LNCaP clone FGC (cell line): ENCODE measurements around the gene CPLANE1.
"Not testable (repeated sequence)": the region's sequence is repeated elsewhere in the genome, so short reads cannot be mapped to it uniquely, and the experiment has no call there.

Experiments used
- DNase-seq: peaks from one replicate; pipeline ENCODE4 v3.0.0-alpha.2; 2011; ENCODE audit warnings: low read depth
- H3K4me3 ChIP-seq: 2 replicates; pipeline ENCODE4 v1.5.1; 2011; ENCODE audit warnings: mild to moderate bottlenecking, low read depth, low read length, control low read depth
- CTCF ChIP-seq: IDR thresholded peaks from 2 replicates; pipeline ENCODE4 v1.5.1; 2012; ENCODE audit warnings: mild to moderate bottlenecking; ENCODE audit not compliant: control insufficient read depth, insufficient read depth; ENCODE audit errors: extremely low read depth

Gene CPLANE1

DNA sequence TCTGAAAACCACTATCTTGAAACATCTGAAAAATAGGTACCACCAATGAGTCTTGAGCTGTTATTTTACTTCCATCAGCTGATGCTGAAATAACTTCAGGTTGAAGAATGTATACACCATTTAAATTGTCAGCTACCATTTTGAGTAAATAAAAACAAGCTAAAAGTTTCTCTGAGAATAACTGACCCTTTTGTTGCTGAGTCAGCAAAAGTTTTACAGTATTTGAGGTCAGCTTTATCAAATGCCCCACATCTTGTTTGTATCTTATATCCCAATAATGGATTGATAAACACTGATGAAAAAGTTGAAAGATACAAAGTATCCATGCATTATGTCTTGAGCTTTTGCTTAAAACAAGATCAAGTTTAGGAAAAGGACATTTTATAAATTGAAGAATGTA is 22.8 kb downstream of the CPLANE1 start:
- DNase-seq, result no peak
- no peak overlapping the region for H3K4me3 ChIP-seq
- no peak for TF ChIP-seq CTCF

DNA sequence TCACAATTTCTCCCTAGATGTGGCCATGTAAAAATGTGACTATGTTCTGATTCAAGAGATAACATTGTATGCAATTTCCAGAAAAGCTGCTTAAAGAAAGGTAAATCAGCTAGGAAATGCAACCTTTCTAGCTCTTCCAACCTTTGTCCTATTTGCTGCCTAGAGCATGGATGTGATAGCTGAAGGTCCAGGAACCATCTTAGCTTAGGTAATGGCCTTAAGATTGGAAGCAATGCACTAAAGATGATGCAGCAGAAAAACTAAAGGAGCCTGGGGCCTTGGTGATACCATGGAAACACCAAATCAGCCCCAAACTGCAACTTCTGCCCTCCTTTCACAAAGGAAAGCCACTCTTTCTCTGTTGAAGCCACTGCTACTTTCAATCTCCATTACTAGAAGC is 27.0 kb downstream of the CPLANE1 start:
- no peak overlapping the region for H3K4me3 ChIP-seq
- DNase-seq, result no peak
- TF ChIP-seq CTCF, result no peak

- not testable (repeated sequence) for H3K4me3 ChIP-seq, DNase-seq
Observed at GRCh38 chr5:37220426-37220825, 28.8 kb downstream of the CPLANE1 start.

DNA sequence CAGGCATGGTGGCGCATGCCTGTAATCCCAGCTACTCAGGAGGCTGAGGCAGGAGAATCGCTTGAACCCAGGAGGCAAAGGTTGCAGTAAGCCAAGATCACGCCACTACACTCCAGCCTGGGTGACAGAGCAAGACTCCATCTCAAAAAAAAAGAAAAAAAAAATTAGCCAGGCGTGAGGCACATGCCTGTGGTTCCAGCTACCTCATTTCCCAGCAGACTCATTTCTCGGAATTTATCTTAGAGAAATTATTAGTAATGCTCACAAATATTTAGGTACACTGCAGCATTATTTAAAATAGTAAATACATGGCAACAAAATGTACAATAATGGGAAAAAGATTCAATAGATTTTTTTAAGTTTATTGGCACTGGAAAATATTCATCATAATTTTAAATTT is 29.8 kb downstream of the CPLANE1 start:
- DNase-seq, H3K4me3 ChIP-seq: not testable (repeated sequence)

DNA sequence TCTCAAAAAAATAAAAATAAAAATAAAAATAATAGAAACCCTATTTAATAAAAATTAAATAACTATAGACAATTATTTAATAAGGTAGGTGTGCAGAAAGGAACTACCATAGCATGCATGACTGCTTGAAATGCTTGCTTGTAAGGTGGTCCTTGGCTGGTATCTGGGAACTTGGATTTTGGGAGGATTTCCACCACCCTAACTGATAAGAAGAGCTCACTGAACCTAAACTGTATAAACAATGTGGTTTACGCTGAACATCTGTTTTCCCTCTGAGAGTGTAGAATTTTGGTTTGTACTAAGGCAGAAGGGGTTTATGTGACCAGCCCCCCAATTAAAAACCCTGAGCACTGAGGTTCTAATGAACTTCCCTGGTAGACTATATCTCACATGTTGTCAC is 31.2 kb downstream of the CPLANE1 start:
- H3K4me3 ChIP-seq, result no peak overlapping the region
- no peak for TF ChIP-seq CTCF
- no peak for DNase-seq

DNA sequence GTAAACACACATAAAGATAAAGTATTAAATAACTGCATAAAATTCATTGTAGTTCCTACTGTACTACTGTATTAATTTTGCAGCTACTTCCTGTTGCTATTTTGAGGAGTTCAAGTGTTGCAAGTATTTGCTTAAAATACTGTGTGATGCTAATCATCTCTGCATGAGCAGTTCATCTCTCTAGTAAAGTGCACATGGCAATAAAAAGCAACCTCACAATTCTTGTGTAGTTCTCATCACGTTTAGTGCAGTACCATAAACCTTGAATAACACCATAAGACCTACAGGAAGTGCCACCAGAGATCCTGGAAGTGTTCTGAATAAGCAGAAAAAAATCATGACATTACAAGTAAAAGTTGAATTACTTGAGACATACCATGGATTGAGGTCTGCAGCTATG is 34.6 kb downstream of the CPLANE1 start:
- DNase-seq, result peak; percentile 59
- H3K4me3 ChIP-seq, result no peak overlapping the region
- no peak for TF ChIP-seq CTCF

DNA sequence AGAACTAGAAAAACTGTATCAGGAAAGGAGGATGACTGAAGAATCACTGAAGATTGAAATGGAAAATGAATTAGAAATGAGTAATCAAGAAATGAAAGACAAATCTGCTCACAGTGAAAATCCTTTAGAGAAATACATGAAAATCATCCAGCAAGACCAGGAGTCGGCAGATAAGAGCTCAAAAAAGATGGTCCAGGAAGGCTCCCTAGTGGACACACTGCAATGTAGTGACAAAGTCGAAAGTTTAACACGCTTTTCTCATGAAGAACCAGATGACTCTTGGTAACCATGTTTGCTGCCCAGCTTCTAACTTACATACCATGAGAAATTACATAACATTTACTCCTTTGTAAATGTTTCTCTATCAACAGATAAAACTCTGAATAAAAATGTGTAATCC is 37.1 kb downstream of the CPLANE1 start:
- no peak; the same call in 1 of the 2 replicates for TF ChIP-seq CTCF
- no peak overlapping the region for H3K4me3 ChIP-seq
- DNase-seq, result no peak

GRCh38 chr5:37211661-37212060 is 37.5 kb downstream of the CPLANE1 start:
- H3K4me3 ChIP-seq, result no peak overlapping the region
- DNase-seq, result no peak
- no peak for TF ChIP-seq CTCF
